DMS 273 (cell line): ENCODE data around the gene IDH2.
"Not testable (repeated sequence)": the region's sequence is repeated elsewhere in the genome, so short reads cannot be mapped to it uniquely, and the experiment has no call there.

ENCODE experiments used
- DNase-seq: peaks from one replicate; lab custom pipeline; 2025; ENCODE audit not compliant: unreplicated experiment; lab: John Stamatoyannopoulos, UW

Gene IDH2

DNA sequence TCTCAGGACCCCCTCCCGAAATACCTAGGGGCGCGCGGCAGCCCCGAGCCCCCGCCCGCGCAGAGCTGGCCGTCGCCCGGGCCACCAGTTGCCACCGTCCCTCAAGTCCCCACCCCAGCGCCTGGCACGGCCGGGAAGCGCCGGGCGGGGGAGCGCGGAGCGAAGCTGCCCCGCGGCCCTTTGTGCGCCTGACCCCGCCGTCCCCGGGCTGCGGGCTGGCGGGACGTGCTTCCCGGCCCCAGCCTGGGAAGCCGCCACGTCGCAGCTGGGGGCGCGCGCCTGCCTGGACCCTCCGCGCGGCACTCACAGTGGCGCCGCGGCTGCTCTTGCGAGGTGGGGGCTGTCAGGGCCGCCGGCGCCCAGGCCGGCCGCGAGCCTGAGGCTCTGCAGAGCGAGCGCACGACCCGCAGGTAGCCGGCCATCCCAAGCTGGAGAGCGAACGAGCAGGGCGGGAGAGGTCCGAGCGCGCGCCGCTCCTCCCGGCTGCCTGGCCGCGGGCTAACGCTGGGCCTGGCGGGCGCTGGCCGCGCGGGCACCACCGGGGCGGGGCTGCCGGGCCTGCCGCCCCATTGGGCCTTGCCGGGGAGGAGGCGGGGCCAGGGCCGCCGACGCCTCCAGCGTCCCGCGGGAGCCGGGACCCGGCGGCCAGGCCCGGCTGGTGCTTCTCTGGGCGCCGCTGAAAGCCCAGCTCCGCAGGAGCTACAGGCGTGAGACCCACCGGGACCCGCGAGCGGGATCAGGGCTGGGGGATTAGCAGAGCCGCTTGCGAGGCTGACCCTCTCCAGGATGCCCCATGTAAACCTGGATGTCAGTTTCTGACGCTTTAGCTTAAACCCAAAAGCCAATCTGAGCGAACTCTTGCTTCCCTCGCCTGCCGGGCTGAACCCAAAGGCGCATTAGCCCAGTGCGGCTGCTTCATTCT, at the start of gene IDH2:
TSS of gene IDH2 (minus strand) at position 500 of the 922 bp plus-strand sequence. CDS start at position 422, 78 bp downstream.
- DNase-seq = peak; percentile 90

GRCh38 chr15:90150551-90150950, 48.3 kb upstream of the IDH2 start:
- not testable (repeated sequence) for DNase-seq

DNA sequence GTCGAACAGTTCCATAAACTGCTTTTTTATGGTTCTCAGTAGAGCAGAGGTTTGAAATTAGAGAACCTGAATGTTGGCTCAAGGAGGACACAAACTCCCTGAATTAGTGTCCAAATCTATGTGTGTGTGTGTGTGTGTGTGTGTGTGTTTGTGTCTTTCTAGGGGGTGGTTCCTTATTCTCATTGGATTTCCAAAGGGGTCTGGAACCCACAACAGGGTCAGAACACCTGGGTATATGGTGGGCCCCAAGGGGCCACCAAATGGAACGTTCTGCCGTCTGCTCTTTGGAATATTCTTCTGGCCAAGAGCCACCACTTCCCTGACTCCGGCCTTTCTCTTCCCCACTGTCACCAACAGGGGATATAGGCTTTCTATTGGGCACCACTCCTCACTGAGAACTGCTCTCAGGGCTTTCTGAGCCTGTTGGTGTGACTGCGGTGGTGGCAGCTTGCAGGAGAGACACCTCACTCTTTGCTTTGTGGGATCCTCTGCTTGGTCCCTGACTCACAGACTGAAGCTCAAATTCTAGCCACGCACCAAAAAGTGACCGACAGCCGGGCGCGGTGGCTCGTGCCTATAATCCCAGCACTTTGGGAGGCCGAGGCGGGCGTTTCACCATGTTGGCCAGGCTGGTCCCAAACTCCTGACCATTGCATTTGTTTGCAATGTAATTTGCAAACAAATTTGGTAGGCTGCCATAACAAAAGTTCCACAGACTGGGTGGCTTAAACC, 47.5 kb upstream of the IDH2 start:
- no peak for DNase-seq

DNA sequence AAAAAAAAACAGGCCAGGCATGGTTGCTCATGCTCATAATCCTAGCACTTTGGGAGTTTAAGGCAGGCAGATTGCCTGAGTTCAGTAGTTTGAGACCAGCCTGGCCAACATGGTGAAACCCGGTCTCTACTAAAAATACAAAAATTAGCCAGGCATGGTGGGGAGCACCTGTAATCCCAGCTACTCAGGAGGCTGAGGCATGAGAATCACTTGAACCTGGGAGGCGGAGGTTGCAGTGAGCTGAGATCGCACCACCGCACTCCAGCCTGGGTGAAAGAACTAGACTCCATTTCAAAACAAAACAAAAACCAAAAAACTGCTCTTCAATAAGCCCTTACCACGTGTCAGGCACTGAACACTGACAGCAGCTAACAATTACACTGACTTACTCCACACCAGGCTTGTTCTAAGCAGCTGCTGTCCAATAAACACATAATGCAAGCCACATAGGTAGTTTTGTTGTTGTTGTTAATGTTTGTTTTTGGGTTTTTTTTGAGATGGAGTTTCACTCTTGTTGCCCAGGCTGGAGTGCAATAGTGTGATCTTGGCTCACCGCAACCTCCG, 44.0 kb upstream of the IDH2 start:
- DNase-seq = not testable (repeated sequence)

DNA sequence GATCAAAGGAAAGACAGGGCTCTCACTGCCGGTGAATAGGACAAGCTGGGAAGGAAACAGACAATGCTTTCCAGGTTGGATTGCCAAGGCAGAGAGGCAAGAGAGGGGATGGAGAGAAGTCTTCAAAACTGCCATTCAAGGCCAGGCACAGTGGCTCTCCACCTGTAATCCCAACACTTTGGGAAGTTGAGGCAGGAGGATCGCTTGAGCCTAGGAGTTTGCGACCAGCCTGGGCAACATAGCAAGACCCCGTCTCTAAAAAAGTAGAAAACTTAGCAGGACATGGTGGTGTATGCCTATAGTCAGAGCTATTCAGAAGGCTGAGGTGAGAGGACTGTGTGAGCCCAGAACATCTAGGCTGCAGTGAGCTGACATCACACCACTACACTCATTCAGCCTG, 43.5 kb upstream of the IDH2 start:
- DNase-seq = no peak

GRCh38 chr15:90145259-90145658, 43.0 kb upstream of the IDH2 start:
- peak; percentile 26 for DNase-seq

DNA sequence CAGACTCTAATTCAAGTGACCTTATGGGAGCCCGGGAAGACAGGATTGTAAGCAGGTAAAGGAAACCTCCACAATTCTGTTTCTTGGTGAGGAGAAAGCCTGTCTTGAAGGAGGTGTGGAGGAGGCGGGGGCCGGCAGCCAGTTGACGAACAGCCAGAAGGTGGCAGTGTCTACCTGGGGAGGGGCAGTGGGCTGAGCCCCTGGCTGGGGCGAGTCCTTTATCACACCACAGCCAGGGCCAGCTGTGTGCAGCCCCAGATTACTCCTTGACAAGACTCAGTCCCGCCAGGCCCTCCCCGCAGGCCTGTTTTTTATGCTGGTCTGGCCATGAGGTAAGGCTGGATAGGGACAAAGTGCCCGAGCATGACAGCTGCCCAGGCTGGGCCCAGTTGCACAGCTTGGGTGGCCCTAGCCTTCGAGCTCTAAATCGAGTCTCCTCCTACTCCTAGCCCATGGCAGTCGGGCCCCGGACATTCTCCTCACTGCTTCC, 40.9 kb upstream of the IDH2 start:
- DNase-seq = peak; percentile 78

- DNase-seq = no peak
Measured at GRCh38 chr15:90142216-90143165, 40.2 kb upstream of the IDH2 start.

GRCh38 chr15:90141646-90142045, 39.4 kb upstream of the IDH2 start:
- DNase-seq = no peak

GRCh38 chr15:90139549-90139948, 37.3 kb upstream of the IDH2 start:
- not testable (repeated sequence) for DNase-seq

DNA sequence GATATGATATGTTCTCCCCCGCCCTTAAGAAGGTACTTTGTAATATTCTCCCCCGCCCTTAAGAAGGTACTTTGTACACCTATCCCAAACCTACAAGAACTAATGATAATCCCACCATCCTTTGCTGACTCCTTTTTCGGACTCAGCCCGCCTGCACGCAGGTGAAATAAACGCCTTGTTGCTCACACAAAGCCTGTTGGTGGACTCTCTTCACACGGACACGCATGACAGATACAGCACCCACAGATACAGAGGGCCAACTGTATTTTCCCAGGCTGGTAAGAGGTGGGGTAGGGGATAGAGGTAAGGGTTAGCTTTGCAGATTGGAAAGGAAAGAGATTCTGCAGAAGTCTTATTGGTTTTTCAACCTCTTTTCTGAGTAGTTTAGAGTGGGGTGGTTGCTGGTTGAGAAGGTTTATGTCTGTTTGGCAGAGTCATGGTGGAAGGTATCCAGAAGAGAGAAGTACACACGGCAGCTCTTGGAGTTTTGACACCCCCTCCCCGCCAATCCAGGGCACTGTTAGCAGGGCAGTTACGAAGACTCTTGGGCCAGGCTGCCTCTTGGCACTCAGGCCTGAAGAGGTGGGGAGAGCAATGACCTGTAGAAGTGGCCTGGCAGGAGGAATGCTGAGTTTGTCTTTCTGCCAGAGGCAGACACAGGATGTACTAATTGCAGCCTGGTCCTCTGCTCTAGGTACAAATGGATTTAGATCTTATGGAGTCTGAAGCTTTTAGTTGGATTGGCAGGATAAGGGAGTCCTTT, 36.0 kb upstream of the IDH2 start:
- no peak for DNase-seq

GRCh38 chr15:90132437-90132836, 30.2 kb upstream of the IDH2 start:
- DNase-seq = no peak

GRCh38 chr15:90131848-90132247, 29.6 kb upstream of the IDH2 start:
- DNase-seq = no peak

- no peak for DNase-seq
Measured at GRCh38 chr15:90130291-90130690, 28.0 kb upstream of the IDH2 start.

DNA sequence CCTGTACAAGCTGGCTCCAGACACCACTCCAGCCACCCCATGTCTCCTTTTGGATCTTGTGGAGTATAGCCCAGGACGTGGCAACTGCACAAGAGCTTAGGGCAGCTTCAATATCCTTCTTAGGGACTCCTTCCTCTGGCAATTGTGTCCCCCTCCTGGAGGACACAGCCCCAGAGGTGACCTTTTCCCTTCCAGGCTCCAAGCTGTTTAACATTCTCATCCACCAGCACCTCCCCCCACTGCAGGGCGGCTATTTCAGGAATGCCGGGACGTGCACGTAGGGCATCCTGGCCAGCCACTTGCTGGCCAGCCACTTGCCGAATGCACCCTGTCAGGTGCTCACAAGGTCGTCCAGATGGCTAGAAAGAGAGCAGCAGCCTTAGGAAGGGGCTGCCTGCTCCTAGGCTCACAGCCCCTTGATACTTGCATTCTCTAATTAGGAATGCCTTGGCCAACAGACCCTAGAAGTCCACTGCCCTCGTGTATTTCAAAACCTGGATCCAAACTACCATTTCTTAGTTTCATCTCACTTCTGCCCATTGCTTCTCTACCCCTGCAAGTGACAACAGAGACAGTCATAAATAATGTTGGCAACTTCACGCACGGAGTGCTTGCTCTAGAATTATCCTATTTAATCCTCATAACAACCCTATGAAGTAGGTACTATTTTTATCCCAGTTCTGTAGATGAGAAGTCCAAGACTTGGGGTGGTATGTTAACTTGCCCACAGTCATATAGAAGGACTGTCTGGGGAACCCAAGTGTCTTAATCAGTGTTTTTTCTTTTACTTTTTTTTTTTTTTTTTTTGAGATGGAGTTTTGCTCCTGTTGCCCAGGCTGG, 24.5 kb upstream of the IDH2 start:
- DNase-seq = peak; percentile 4

- no peak for DNase-seq
Measured at GRCh38 chr15:90126022-90126421, 23.8 kb upstream of the IDH2 start.

DNA sequence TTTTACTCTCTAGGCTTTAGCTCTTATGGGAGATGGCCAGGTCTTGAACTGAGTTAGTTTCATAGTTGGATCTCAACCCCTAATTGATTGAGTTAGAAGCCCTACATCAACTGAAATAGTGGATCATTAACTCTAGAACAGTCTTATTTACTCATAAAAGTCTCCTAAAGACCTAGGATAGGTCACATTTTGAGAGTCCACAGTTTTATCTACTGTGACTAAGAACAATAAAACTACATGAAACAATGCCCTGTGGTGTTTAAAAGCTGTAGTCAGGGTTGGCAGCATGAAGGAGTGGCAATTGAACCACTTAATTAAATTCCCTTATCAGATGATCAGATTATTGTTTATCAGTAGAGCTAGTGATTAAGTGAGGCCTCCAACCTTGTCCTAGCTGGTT, 22.2 kb upstream of the IDH2 start:
- DNase-seq = no peak

- no peak for DNase-seq
Measured at GRCh38 chr15:90121086-90121485, 18.8 kb upstream of the IDH2 start.

GRCh38 chr15:90119367-90119766, 17.1 kb upstream of the IDH2 start:
- DNase-seq = no peak
